Measurements from ENCODE around the gene CD4. TPM values are rescaled to one million over a fixed set of nuclear protein-coding genes. Genes with fewer than 3 reads are reported as not detected.

CD4 gene
- polyA plus RNA-seq, 1 of the 3 experiments (the other 2 are of a cell fraction) = 0.02 TPM

- H2AFZ ChIP-seq (ENCODE audit: low read depth) = no peak overlapping the region
- no peaks in the 10 kb centered on the region for H3K36me3 ChIP-seq (replicated peaks in 1 of 2; ENCODE audit: control insufficient read depth in 1 of 2, insufficient read depth in 2 of 2, low read length in 1 of 2)
- DNase-seq = no peak
- H3K27ac ChIP-seq (ENCODE audit: low read depth in 2 of 2, low read length in 1 of 2) = no peak overlapping the region
- H3K79me2 ChIP-seq (ENCODE audit: insufficient read depth) = no peaks in the 10 kb centered on the region
- no peak for TF ChIP-seq USF2 (IDR thresholded peaks at IDR 0.05; ENCODE audit: borderline replicate concordance, low read depth, low read length)
- TF ChIP-seq GATA2 (CRISPR knock-in tag; IDR thresholded peaks at IDR 0.05) = no peak
- TF ChIP-seq EP300 (IDR thresholded peaks at IDR 0.05; ENCODE audit: borderline replicate concordance in 1 of 2, low read depth in 1 of 2, low read length in 1 of 2) = no peak
- TF ChIP-seq MAX (IDR thresholded peaks at IDR 0.05; ENCODE audit: low read depth) = no peak
- no peak for TF ChIP-seq RXRA (IDR thresholded peaks at IDR 0.05; ENCODE audit: borderline replicate concordance, low read depth)
- no peak for TF ChIP-seq MXI1 (IDR thresholded peaks at IDR 0.05; ENCODE audit: low read depth, low read length)
- no peak for TF ChIP-seq RFX5 (IDR thresholded peaks at IDR 0.05; ENCODE audit: low read length)
- TF ChIP-seq RAD21 (IDR thresholded peaks at IDR 0.05; ENCODE audit: low read length) = no peak
- H3K9me2 ChIP-seq = no peaks in the 10 kb centered on the region
- no peaks in the 10 kb centered on the region for H3F3A ChIP-seq (replicated peaks; ENCODE audit: insufficient read depth)
- no peak overlapping the region for H3K4me2 ChIP-seq
- H3K27me3 ChIP-seq (ENCODE audit: insufficient read depth) = no peaks in the 10 kb centered on the region
- POLR2A ChIA-PET = interaction anchor here (0.6 kb wide), 1 partner anchor 51 kb away, joined by 3 read pairs; the partner anchor contains the start of gene PTMS
- H4K20me1 ChIP-seq (ENCODE audit: insufficient read depth) = no peaks in the 10 kb centered on the region
- WGBS (ENCODE audit: low lambda C conversion rate) = 83% methylated on average over 20 of the region's 20 CpGs
- no peak overlapping the region for H3K9ac ChIP-seq
- no peaks in the 10 kb centered on the region for H3K9me3 ChIP-seq
- H3K4me1 ChIP-seq (ENCODE audit: control insufficient read depth in 1 of 2, insufficient read depth in 2 of 2, low read depth in 1 of 2, low read length in 1 of 2) = peaks cover 11 to 63% of the 10 kb centered on the region in 2 experiments; a peak in 2 of 4 replicates
- CTCF ChIA-PET = interaction anchor here (1.1 to 8.3 kb wide), 3 partner anchors 38 to 64 kb away, joined by 3 to 74 read pairs (median 6); partner anchors contain the start of gene MLF2
- no peak overlapping the region for H3K4me3 ChIP-seq (ENCODE audit: low read depth in 2 of 2, low read length in 1 of 2)
Measured at GRCh38 chr12:6817662-6818157, 28.4 kb downstream of the CD4 start.

GRCh38 chr12:6818222-6818621, 28.9 kb downstream of the CD4 start:
- Histone ChIP-seq H3K4me1 (ENCODE audit: control insufficient read depth in 1 of 2, insufficient read depth in 2 of 2, low read depth in 1 of 2, low read length in 1 of 2) (peaks cover 11 to 68% of the 10 kb centered on the region in 2 experiments; a peak in 2 of 4 replicates), H4K20me1 (ENCODE audit: insufficient read depth) (no peaks in the 10 kb centered on the region), H3F3A (replicated peaks; ENCODE audit: insufficient read depth) (no peaks in the 10 kb centered on the region), H3K9ac (no peak overlapping the region), H3K27ac (ENCODE audit: low read depth in 2 of 2, low read length in 1 of 2) (no peak overlapping the region), H2AFZ (ENCODE audit: low read depth) (no peak overlapping the region), H3K27me3 (ENCODE audit: insufficient read depth) (no peaks in the 10 kb centered on the region), H3K9me2 (no peaks in the 10 kb centered on the region), H3K79me2 (ENCODE audit: insufficient read depth) (no peaks in the 10 kb centered on the region), H3K4me2 (no peak overlapping the region), H3K36me3 (replicated peaks in 1 of 2; ENCODE audit: control insufficient read depth in 1 of 2, insufficient read depth in 2 of 2, low read length in 1 of 2) (no peaks in the 10 kb centered on the region), H3K9me3 (no peaks in the 10 kb centered on the region), H3K4me3 (ENCODE audit: low read depth in 2 of 2, low read length in 1 of 2) (no peak overlapping the region)
- CTCF ChIA-PET = interaction anchor here (1.1 to 8.3 kb wide), 3 partner anchors 38 to 65 kb away, joined by 3 to 74 read pairs (median 6); partner anchors contain the start of gene MLF2
- POLR2A ChIA-PET = interaction anchor here (0.6 kb wide), 1 partner anchor 52 kb away, joined by 3 read pairs; the partner anchor contains the start of gene PTMS
- no peak for DNase-seq
- 76% methylated on average over 2 of the region's 10 CpGs for WGBS (ENCODE audit: low lambda C conversion rate)
- no peak for TF ChIP-seq CTCF (IDR thresholded peaks at IDR 0.05)
- TF ChIP-seq SMC3 (IDR thresholded peaks at IDR 0.05; ENCODE audit: low read depth, low read length) = no peak
- no peak for TF ChIP-seq PBX3 (IDR thresholded peaks at IDR 0.05)
- TF ChIP-seq SIN3A (IDR thresholded peaks at IDR 0.05; ENCODE audit: borderline replicate concordance, low read depth, low read length) = no peak
- no peak for TF ChIP-seq REST (IDR thresholded peaks at IDR 0.05; ENCODE audit: low read depth, low read length)
- TF ChIP-seq RAD21 (IDR thresholded peaks at IDR 0.05; ENCODE audit: low read length) = no peak
- no peak for TF ChIP-seq TAF1 (IDR thresholded peaks at IDR 0.05; ENCODE audit: borderline replicate concordance, low read depth, low read length)
- no peak for TF ChIP-seq TEAD4 (IDR thresholded peaks at IDR 0.05; ENCODE audit: borderline replicate concordance, insufficient read depth)
- no peak for TF ChIP-seq GATA2 (CRISPR knock-in tag; IDR thresholded peaks at IDR 0.05)
- no peak for TF ChIP-seq EP300 (IDR thresholded peaks at IDR 0.05; ENCODE audit: borderline replicate concordance in 1 of 2, low read depth in 1 of 2, low read length in 1 of 2)
- no peak for TF ChIP-seq RCOR1 (IDR thresholded peaks at IDR 0.05; ENCODE audit: low read length)
